ENCODE results near the gene FOSB. TPM values are rescaled to one million over a fixed set of nuclear protein-coding genes. Genes with fewer than 3 reads are reported as not detected.

Gene FOSB
- total and polyA plus RNA-seq, 9 of the 15 experiments (the other 6 are each of a cell fraction or from before 2014, with no cell fraction given), result 0.11 to 2.7 (median 0.73) TPM

- TF ChIP-seq, protein P1, sequence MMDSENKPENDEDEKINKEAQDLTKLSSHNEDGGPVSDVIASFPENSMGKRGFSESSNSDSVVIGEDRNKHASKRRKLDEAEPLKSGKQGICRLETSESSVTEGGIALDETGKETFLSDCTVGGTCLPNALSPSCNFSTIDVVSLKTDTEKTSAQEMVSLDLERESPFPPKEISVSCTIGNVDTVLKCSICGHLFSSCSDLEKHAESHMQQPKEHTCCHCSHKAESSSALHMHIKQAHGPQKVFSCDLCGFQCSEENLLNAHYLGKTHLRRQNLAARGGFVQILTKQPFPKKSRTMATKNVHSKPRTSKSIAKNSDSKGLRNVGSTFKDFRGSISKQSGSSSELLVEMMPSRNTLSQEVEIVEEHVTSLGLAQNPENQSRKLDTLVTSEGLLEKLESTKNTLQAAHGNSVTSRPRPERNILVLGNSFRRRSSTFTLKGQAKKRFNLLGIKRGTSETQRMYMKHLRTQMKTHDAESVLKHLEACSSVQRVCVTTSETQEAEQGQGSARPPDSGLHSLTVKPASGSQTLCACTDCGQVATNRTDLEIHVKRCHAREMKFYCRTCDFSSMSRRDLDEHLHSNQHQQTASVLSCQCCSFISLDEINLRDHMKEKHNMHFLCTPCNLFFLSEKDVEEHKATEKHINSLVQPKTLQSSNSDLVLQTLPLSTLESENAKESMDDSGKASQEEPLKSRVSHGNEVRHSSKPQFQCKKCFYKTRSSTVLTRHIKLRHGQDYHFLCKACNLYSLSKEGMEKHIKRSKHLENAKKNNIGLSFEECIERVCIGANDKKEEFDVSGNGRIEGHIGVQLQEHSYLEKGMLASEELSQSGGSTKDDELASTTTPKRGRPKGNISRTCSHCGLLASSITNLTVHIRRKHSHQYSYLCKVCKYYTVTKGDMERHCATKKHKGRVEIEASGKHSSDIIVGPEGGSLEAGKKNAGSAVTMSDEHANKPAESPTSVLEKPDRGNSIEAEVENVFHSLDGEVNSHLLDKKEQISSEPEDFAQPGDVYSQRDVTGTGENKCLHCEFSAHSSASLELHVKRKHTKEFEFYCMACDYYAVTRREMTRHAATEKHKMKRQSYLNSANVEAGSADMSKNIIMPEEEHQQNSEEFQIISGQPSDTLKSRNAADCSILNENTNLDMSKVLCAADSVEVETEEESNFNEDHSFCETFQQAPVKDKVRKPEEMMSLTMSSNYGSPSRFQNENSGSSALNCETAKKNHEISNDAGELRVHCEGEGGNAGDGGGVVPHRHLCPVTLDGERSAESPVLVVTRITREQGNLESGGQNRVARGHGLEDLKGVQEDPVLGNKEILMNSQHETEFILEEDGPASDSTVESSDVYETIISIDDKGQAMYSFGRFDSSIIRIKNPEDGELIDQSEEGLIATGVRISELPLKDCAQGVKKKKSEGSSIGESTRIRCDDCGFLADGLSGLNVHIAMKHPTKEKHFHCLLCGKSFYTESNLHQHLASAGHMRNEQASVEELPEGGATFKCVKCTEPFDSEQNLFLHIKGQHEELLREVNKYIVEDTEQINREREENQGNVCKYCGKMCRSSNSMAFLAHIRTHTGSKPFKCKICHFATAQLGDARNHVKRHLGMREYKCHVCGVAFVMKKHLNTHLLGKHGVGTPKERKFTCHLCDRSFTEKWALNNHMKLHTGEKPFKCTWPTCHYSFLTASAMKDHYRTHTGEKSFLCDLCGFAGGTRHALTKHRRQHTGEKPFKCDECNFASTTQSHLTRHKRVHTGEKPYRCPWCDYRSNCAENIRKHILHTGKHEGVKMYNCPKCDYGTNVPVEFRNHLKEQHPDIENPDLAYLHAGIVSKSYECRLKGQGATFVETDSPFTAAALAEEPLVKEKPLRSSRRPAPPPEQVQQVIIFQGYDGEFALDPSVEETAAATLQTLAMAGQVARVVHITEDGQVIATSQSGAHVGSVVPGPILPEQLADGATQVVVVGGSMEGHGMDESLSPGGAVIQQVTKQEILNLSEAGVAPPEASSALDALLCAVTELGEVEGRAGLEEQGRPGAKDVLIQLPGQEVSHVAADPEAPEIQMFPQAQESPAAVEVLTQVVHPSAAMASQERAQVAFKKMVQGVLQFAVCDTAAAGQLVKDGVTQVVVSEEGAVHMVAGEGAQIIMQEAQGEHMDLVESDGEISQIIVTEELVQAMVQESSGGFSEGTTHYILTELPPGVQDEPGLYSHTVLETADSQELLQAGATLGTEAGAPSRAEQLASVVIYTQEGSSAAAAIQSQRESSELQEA (IDR thresholded peaks at IDR 0.05; ENCODE audit: low read depth), result no peak
- no peak for TF ChIP-seq HMG20A (CRISPR knock-in tag; conservative IDR thresholded peaks at IDR 0.05)
- TF ChIP-seq KAT7 (CRISPR knock-in tag; IDR thresholded peaks at IDR 0.05; ENCODE audit: borderline replicate concordance), result peak; percentile 56; the same call in 1 of the 2 replicates
- no peak for TF ChIP-seq CHAMP1 (IDR thresholded peaks at IDR 0.05)
- peak; percentile 99 for TF ChIP-seq FOXJ2 (tag; IDR thresholded peaks at IDR 0.05)
- no peak for TF ChIP-seq SAFB (IDR thresholded peaks at IDR 0.05; ENCODE audit: borderline replicate concordance, low read depth, low read length)
- TF ChIP-seq PRMT5 (CRISPR knock-in tag; IDR thresholded peaks at IDR 0.05), result no peak
- TF ChIP-seq DPF2 (IDR thresholded peaks at IDR 0.05), result no peak; the same call in 1 of the 2 replicates
- TF ChIP-seq CBX3 (IDR thresholded peaks at IDR 0.05; ENCODE audit: borderline replicate concordance in 1 of 2, low read length in 2 of 2), result no peak
- no peak for TF ChIP-seq ZSCAN32 (CRISPR knock-in tag; IDR thresholded peaks at IDR 0.05)
- TF ChIP-seq MYNN (IDR thresholded peaks at IDR 0.05), result no peak
- no peak for TF ChIP-seq MYNN (CRISPR knock-in tag; IDR thresholded peaks at IDR 0.05)
- TF ChIP-seq TGIF2 (CRISPR knock-in tag; IDR thresholded peaks at IDR 0.05), result no peak
- 0 out of 2 replicates have a peak, but pooled peaks have one; percentile 23 for TF ChIP-seq NBN (IDR thresholded peaks at IDR 0.05; ENCODE audit: low read depth)
- TF ChIP-seq ZNF707 (CRISPR knock-in tag; conservative IDR thresholded peaks at IDR 0.05), result no peak
- TF ChIP-seq, protein P2, sequence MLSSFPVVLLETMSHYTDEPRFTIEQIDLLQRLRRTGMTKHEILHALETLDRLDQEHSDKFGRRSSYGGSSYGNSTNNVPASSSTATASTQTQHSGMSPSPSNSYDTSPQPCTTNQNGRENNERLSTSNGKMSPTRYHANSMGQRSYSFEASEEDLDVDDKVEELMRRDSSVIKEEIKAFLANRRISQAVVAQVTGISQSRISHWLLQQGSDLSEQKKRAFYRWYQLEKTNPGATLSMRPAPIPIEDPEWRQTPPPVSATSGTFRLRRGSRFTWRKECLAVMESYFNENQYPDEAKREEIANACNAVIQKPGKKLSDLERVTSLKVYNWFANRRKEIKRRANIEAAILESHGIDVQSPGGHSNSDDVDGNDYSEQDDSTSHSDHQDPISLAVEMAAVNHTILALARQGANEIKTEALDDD (IDR thresholded peaks at IDR 0.05), result no peak
- no peak for TF ChIP-seq SIRT6 (IDR thresholded peaks at IDR 0.05; ENCODE audit: low read depth, low read length)
- peak; percentile 98 for TF ChIP-seq KLF13 (tag; IDR thresholded peaks at IDR 0.05; ENCODE audit: borderline replicate concordance, low read depth)
Observed at GRCh38 chr19:45467456-45468158, at the start of gene FOSB (continued).
